Testis (tissue), 3 donors: ENCODE data around the gene MVD. TPM values are rescaled to one million over a fixed set of nuclear protein-coding genes. Genes with fewer than 3 reads are reported as not detected.

ENCODE experiments used
- DNase-seq: peaks from one replicate; pipeline ENCODE4 v3.0.0-alpha.2; 2019
- H3K27ac ChIP-seq, 2 donors: fragments of 200-600 bp; sonication (generic); one replicate each; pipeline ENCODE4 v1.5.1; 2019
- H3K27me3 ChIP-seq: fragments of 200-600 bp; sonication (generic); one replicate; pipeline ENCODE4 v1.5.1; 2019
- H3K36me3 ChIP-seq: fragments of 200-600 bp; sonication (generic); one replicate; pipeline ENCODE4 v1.5.1; 2017; ENCODE audit warnings: low read depth; ENCODE audit errors: missing control alignments
- H3K4me1 ChIP-seq: fragments of 200-600 bp; sonication (generic); one replicate; pipeline ENCODE4 v1.5.1; 2019
- H3K4me3 ChIP-seq, 2 donors: fragments of 200-600 bp; sonication (generic); one replicate each; pipeline ENCODE4 v1.5.1; 2017 to 2019
- H3K9me3 ChIP-seq: fragments of 200-600 bp; sonication (generic); one replicate; pipeline ENCODE4 v1.5.1; 2017
- POLR2A ChIP-seq: fragments of 450-650 bp; IDR thresholded peaks from one replicate; pipeline ENCODE4 v1.6.1; 2017; ENCODE audit warnings: antibody characterized with exemption, mild to moderate bottlenecking, moderate library complexity
- WGBS, 2 donors: methylation state at CpG; one replicate each; pipeline ENCODE4 v1.1.5; 2018; 5-methylcytosine and 5-hydroxymethylcytosine counted together
- intact Hi-C: fragments of 100-400 bp; cut with DNase I; formaldehyde crosslinking; loops from one replicate; pipeline ENCODE4 v1.15.1; 2023; ENCODE audit warnings: low total_unique reads
- polyA plus RNA-seq: library from polyadenylated mRNA; stranded (reverse); fragments of 350-450 nt; fragmentation: Illumina TruSeq; extraction: RNeasy Lipid Tissue Mini Kit (QIAGEN cat#74804); gene quantifications from one replicate; pipeline ENCODE4 v1.2.3, GENCODE V29; 2014; ENCODE audit warnings: low read depth, low replicate concordance; ENCODE audit not compliant: insufficient read depth
- total RNA-seq, 2 donors: library from RNA; depleted of rRNA; stranded (reverse); fragments of >200 nt; gene quantifications; one replicate each; pipeline ENCODE4 v1.2.3, GENCODE V29; 2016
- TF ChIP-seq, protein P1 (sequence below), 3 experiments: fragments of 450-650 bp in 2 of 3; fragments of 200-600 bp in 1 of 3; sonication (generic) in 1 of 3; IDR thresholded peaks; one replicate each; pipeline ENCODE4 v1.5.1; 2016 to 2019; ENCODE audit warnings: antibody characterized with exemption in 3 of 3, mild to moderate bottlenecking in 2 of 3, moderate library complexity in 1 of 3

Gene MVD
- total and polyA plus RNA-seq, 3 donors from 2014 or later = 46.6 to 100 (median 56.1) TPM

DNA sequence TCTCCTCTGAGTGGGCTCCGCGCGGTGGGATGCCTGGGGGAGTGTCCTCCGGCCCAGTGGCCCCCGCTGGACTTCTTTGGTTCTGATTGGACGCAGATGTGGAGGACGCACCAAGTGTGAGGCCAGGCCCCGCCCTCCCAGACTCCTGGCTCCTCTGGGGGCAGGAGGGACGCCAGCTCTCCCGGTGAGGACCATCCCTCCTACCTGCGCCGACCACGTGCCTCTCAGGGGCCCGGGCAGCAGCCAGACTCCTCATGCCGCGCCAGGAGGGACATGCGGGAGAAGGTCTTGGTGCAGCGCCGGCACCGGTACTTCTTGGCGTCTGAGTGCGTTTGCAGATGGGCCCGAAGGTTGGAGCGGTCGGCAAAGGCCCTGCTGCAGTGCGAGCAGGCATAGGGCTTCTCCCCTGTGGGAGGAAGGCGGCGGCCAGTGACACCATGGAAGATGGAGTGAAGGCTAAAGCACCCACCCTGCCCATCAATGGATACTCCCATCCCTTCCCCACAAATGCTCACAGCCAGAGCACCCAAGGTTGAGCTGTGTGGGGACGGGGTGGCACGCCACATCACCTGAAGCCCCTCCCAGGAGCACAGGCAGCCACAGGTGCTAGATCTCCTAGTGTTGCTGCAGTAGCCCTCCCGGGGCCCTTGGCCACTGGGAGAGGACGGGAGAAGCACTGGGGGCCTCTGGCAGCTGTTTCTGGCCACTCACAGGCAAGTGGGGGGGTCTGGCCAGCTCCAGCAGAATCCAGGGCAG is 15.5 kb upstream of the MVD start:
- H3K27me3 ChIP-seq = no peaks in the 10 kb centered on the region
- no peaks in the 10 kb centered on the region for H3K4me1 ChIP-seq
- no peak for DNase-seq
- H3K36me3 ChIP-seq = no peaks in the 10 kb centered on the region
- 47 to 59% methylated on average over 10 to 32 of the region's 32 CpGs for WGBS, 2 donors
- no peaks in the 10 kb centered on the region for H3K9me3 ChIP-seq
- no peak overlapping the region for H3K27ac ChIP-seq
- no peak overlapping the region for H3K4me3 ChIP-seq
- TF ChIP-seq, protein P1, sequence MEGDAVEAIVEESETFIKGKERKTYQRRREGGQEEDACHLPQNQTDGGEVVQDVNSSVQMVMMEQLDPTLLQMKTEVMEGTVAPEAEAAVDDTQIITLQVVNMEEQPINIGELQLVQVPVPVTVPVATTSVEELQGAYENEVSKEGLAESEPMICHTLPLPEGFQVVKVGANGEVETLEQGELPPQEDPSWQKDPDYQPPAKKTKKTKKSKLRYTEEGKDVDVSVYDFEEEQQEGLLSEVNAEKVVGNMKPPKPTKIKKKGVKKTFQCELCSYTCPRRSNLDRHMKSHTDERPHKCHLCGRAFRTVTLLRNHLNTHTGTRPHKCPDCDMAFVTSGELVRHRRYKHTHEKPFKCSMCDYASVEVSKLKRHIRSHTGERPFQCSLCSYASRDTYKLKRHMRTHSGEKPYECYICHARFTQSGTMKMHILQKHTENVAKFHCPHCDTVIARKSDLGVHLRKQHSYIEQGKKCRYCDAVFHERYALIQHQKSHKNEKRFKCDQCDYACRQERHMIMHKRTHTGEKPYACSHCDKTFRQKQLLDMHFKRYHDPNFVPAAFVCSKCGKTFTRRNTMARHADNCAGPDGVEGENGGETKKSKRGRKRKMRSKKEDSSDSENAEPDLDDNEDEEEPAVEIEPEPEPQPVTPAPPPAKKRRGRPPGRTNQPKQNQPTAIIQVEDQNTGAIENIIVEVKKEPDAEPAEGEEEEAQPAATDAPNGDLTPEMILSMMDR (IDR thresholded peaks at IDR 0.05) = no peak
- no peak for TF ChIP-seq POLR2A
- intact Hi-C loops = no loop called here

DNA sequence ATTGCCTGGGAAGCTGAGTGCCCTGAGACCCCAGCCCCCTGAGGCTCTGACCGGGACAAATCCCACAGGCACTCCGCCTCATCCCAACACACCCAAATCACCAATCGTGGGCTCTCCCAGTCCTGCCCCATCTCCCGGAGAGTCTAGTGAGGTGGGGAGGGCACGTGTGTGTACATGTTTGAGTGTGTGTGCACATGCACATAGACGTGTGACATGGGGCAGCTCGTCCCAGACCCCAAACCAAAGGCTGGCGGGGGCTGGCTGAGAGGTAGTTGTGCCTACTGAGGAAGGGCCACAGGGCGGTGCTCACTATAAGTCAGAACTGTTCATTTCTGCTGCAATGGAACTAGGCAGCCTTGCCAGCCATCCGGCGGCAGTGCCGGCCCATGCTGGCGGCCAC is 14.8 kb upstream of the MVD start:
- 70 to 75% methylated on average over 5 to 13 of the region's 13 CpGs for WGBS, 2 donors
- H3K36me3 ChIP-seq = no peaks in the 10 kb centered on the region
- no peak overlapping the region for H3K4me3 ChIP-seq
- no peaks in the 10 kb centered on the region for H3K9me3 ChIP-seq
- TF ChIP-seq, protein P1 (IDR thresholded peaks at IDR 0.05) = no peak
- TF ChIP-seq POLR2A = no peak
- intact Hi-C loops = no loop called here
- DNase-seq = no peak
- H3K4me1 ChIP-seq = no peaks in the 10 kb centered on the region
- no peak overlapping the region for H3K27ac ChIP-seq
- no peaks in the 10 kb centered on the region for H3K27me3 ChIP-seq

GRCh38 chr16:88676502-88677242 is 13.8 kb upstream of the MVD start:
- 81 to 85% methylated on average over 15 to 22 of the region's 22 CpGs for WGBS, 2 donors
- Histone ChIP-seq H3K4me3 (no peak overlapping the region), H3K9me3 (no peaks in the 10 kb centered on the region), H3K4me1 (no peaks in the 10 kb centered on the region), H3K27ac (no peak overlapping the region), H3K27me3 (no peaks in the 10 kb centered on the region), H3K36me3 (no peaks in the 10 kb centered on the region)
- TF ChIP-seq, protein P1 (IDR thresholded peaks at IDR 0.05) = no peak
- no peak for TF ChIP-seq POLR2A
- DNase-seq = no peak
- intact Hi-C loops = no loop called here

- WGBS, 2 donors = 94 to 95% methylated on average over 19 of the region's 19 CpGs
- Histone ChIP-seq H3K27ac (no peak overlapping the region), H3K27me3 (no peaks in the 10 kb centered on the region), H3K9me3 (no peaks in the 10 kb centered on the region), H3K4me3 (no peak overlapping the region), H3K36me3 (no peaks in the 10 kb centered on the region), H3K4me1 (no peaks in the 10 kb centered on the region)
- no peak for DNase-seq
- TF ChIP-seq, protein P1 (IDR thresholded peaks at IDR 0.05) = no peak
- TF ChIP-seq POLR2A = no peak
- intact Hi-C loops = no loop called here
Observed at GRCh38 chr16:88673716-88674379, 11.0 kb upstream of the MVD start.
